GM12875 (cell line): Measurements from ENCODE around the gene TEX50.
"Not testable (repeated sequence)": the region's sequence is repeated elsewhere in the genome, so short reads cannot be mapped to it uniquely, and the experiment has no call there.

Source experiments
- H3K4me3 ChIP-seq: one replicate; pipeline ENCODE4 v1.5.1; 2011; ENCODE audit warnings: low read depth, low read length, control low read depth
- CTCF ChIP-seq: IDR thresholded peaks from 2 replicates; pipeline ENCODE4 v1.5.1; 2011; ENCODE audit warnings: low read depth, mild to moderate bottlenecking, control low read depth, inconsistent platforms, low read length, moderate library complexity, borderline replicate concordance; ENCODE audit not compliant: insufficient read depth

The TEX50 gene

GRCh38 chr1:173669491-173669941 lies 34.4 kb downstream of the TEX50 start, which contains the start of gene ANKRD45:
ANKRD45 (minus strand) TSS chr1:173669851; CDS start chr1:173659418, 10,433 bp downstream.
- no peak within 1 kb of the TSS for H3K4me3 ChIP-seq
- no peak for TF ChIP-seq CTCF

- not testable (repeated sequence) for H3K4me3 ChIP-seq
Observed at GRCh38 chr1:173674496-173674895, 39.4 kb downstream of the TEX50 start.

GRCh38 chr1:173680152-173680551 lies 45.0 kb downstream of the TEX50 start:
- H3K4me3 ChIP-seq = not testable (repeated sequence)

GRCh38 chr1:173682184-173682583 lies 47.0 kb downstream of the TEX50 start:
- TF ChIP-seq CTCF = no peak
- H3K4me3 ChIP-seq = no peak overlapping the region

DNA sequence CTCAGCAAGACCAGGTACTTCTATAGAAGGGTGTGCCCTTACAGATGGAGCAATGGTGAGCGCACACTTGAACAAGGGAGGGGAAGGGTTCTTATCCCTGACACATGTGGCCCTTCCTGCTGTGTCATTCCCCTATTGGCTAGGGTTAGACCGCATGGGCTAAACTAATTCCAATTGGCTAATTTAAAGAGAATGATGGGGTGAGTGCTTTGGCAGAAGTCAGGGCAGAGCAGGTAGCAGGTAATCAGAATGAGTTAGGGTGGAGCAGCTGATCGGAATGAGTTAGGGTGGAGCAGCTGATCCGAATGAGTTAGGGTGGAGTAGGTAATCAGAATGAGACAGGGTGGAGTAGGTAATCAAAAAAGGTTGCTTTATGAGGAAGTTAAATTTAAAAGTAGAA lies 48.7 kb downstream of the TEX50 start:
- H3K4me3 ChIP-seq = not testable (repeated sequence)

- H3K4me3 ChIP-seq = not testable (repeated sequence)
Observed at GRCh38 chr1:173685121-173685520, 50.0 kb downstream of the TEX50 start.
